Choroid plexus epithelial cell (primary cell): ENCODE data around the gene DYNLL1.

Experiments
- DNase-seq: peaks from one replicate; pipeline ENCODE4 v3.0.0-alpha.2; 2010; ENCODE audit warnings: low read depth
- H3K4me3 ChIP-seq: 2 replicates; pipeline ENCODE4 v1.5.1; 2011; ENCODE audit warnings: low read depth, mild to moderate bottlenecking, control low read depth, low read length, moderate library complexity
- TF ChIP-seq, protein P1 (sequence below): conservative IDR thresholded peaks from 2 replicates; pipeline ENCODE4 v1.5.1; 2011; ENCODE audit warnings: low read depth, mild to moderate bottlenecking, control low read depth, inconsistent platforms, low read length, moderate library complexity

Gene DYNLL1

DNA sequence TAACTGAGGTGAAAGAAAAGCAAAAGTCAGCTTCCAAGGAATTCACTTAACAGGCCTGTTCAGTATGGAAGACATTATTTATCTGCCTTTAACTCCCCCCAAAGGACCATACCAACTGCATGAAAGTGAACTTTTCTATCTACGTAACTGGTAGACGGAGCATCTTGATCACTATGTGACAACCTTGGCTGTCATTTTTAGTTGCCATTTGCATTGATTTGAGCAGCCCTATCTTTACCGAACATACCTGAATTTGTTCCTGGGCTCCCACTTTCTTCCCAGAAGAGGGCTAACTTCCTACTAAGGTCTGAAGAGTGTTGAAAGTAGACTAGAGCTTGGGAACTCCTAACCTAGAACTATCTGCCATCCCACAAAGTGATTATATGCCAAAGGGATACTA is 35.8 kb upstream of the DYNLL1 start:
- TF ChIP-seq, protein P1, sequence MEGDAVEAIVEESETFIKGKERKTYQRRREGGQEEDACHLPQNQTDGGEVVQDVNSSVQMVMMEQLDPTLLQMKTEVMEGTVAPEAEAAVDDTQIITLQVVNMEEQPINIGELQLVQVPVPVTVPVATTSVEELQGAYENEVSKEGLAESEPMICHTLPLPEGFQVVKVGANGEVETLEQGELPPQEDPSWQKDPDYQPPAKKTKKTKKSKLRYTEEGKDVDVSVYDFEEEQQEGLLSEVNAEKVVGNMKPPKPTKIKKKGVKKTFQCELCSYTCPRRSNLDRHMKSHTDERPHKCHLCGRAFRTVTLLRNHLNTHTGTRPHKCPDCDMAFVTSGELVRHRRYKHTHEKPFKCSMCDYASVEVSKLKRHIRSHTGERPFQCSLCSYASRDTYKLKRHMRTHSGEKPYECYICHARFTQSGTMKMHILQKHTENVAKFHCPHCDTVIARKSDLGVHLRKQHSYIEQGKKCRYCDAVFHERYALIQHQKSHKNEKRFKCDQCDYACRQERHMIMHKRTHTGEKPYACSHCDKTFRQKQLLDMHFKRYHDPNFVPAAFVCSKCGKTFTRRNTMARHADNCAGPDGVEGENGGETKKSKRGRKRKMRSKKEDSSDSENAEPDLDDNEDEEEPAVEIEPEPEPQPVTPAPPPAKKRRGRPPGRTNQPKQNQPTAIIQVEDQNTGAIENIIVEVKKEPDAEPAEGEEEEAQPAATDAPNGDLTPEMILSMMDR = no peak
- H3K4me3 ChIP-seq = no peak overlapping the region
- no peak for DNase-seq

DNA sequence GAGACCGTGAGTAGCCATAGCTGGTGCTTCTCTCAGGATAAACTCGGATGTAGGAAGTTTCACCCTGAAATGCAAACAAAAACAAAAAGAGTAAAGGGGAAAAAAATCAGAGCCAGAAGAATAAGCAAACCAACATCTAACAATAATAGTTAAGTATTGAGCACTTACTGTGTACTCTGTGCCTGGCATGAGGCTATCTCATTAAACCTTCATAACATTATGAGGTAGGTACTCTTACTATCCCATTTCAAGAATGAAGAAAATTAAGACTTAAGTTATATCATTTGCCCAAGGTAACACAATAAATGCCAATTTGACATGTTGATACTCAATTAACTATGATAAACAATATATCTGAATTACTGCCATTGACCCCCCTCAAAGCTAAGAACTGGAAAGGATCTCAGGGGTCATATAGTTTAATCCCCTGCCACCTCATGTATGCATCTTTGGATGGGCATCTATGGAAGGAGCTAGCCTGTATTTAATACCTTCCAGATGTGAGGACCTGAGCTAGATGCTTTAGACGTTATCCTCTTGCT is 33.7 kb upstream of the DYNLL1 start:
- H3K4me3 ChIP-seq = no peak overlapping the region
- TF ChIP-seq, protein P1 = no peak
- no peak for DNase-seq

DNA sequence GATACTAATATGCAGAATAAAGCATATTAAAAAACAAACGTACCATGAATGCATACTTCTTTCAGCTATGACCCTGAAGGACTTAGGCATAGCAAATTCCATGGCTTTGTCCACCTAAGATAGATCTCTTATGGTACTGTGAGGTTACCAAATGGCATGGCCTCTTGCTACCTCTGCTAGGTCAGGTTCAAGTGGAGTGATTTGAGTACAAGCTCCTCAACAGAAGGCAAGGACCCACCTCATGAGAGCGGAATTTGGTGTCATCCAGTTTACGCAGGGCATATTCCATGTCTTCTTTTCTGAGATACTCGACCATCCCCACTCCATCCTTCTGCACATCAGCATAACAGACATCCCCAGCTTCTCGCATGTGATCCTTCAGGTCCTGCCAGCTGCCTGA is 32.2 kb upstream of the DYNLL1 start:
- TF ChIP-seq, protein P1 = no peak
- DNase-seq = no peak
- H3K4me3 ChIP-seq = no peak overlapping the region

DNA sequence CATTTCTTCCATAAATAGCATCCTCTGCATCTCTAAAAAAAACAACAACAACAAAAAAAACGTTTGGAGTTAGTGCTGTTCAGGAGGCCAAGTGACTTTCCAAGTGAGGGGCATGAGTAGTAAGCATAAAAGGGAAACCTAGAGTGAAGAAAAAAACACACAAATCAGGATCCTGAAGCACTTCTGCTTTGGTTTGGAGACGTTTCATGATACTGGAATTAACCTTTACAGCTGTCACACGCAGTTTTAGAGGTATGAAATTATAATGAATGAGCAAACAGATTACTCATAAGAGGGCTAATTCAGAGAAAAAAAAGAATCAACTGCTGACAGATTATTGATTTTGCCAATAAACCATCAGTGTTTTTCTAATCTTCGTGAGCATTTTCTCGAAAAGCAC is 30.2 kb upstream of the DYNLL1 start:
- TF ChIP-seq, protein P1 = no peak
- H3K4me3 ChIP-seq = no peak overlapping the region
- no peak for DNase-seq

DNA sequence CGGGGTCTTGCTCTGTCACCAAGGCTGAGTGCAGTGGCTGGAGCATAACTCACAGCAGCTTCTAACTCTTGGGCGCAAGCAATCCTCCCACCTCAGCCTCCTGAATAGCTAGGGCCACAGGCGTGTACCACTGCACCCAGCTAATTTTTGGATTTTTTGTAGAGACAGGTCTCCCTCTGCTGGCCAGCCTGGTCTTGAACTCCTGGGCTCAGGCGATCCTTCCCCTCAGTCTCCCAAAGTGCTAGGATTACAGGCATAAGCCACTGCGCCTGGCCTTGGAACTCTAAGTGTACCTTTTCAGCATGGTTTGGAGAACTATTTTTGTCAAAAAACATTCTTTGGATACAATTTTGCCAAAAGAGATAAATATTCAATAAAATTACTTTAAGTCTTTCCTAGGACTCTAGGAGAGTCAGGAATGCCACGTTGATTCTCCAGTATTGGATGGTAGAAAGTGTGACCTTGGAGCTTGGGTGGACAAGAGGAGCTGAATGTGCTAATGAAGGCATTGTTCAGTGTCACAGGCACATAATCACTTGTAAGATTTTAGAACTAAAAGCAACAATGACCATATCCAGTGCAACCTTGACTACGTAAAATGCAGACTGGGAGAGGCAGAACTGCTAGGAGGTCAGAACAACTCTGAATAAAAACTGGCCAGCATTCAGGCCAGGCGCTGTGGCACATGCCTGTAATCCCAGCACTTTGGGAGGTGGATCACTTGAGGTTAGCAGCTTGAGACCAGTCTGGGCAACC is 29.2 kb upstream of the DYNLL1 start:
- no peak overlapping the region for H3K4me3 ChIP-seq
- peak; percentile 58 for DNase-seq
- TF ChIP-seq, protein P1 = peak; percentile 73

DNA sequence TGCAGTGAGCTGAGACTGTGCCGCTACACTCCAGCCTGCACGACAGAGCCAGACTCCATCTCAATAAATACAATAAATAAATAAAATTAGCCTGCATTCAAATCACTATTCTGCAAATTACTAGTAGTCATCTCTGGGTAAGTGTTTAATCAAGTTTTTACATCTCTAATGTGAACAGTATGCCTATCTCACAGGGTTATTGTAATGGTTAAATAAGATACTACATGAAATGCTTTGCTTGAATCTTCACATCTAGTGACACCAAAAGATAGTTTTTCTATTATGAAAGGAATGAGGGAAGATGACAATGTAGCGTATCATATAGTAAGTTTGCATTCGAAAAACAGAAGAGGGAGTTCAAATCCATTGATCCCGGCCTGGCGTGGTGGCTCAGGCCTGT is 28.5 kb upstream of the DYNLL1 start:
- DNase-seq = no peak
- no peak overlapping the region for H3K4me3 ChIP-seq
- TF ChIP-seq, protein P1 = no peak

DNA sequence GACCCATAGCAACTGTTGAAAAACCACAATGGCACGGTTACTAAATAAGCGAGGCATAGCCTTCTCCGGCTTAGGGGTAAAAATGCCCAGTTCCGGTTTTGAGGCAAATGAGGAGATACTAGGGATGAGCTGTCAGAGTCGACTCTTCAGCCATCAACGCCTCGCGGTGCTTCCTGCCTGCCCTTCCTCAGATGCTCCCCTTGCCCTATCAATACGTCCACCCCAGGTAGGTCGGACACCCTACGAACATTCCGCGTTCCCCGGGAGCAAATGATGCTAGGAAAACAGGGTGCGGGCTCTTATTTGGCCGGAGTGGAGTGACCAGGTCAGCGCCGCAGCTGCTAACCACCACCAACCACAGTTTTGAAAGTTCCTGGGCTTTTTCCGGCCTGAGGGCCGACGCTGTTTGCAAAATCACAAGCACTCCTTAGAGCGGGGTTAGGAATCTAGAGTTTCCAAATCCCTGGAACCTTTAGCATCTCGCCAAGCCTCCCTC is 27.5 kb upstream of the DYNLL1 start:
- peak overlapping the region; percentile 92 for H3K4me3 ChIP-seq
- DNase-seq = peak; percentile 76
- TF ChIP-seq, protein P1 = no peak
